IPS-NIHi11 (cell line): ENCODE results near the gene GLYATL2.

ENCODE experiments used
- DNase-seq: peaks from one replicate; pipeline ENCODE4 v3.0.0; 2012; ENCODE audit warnings: mixed read lengths, low spot score

Gene GLYATL2, protein sequence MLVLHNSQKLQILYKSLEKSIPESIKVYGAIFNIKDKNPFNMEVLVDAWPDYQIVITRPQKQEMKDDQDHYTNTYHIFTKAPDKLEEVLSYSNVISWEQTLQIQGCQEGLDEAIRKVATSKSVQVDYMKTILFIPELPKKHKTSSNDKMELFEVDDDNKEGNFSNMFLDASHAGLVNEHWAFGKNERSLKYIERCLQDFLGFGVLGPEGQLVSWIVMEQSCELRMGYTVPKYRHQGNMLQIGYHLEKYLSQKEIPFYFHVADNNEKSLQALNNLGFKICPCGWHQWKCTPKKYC

GRCh38 chr11:58844361-58845005, at the start of gene GLYATL2:
Gene GLYATL2, minus strand, starts transcription at chr11:58844704. Its CDS starts 5,092 bp downstream, at chr11:58839612.
- no peak for DNase-seq

DNA sequence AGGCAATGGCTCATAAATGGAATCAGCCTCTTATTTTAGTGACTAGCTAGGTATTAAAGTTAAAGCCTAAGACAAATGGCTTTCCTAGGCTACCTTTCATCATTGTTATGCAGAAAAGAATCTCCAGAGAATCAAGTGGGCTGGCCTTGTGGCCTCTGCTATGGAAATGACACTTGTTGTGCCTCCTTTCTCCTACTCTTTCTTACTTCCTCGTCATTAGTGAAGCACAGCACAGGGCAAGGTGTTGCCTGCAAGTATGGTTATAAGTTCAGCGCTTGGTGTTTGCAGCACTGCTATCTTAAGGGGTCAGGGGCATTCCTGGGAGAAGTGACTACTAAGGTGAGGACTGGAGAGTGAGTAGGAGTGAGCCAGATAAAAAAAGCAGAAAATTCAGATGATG, 49.4 kb upstream of the GLYATL2 start:
- no peak for DNase-seq

DNA sequence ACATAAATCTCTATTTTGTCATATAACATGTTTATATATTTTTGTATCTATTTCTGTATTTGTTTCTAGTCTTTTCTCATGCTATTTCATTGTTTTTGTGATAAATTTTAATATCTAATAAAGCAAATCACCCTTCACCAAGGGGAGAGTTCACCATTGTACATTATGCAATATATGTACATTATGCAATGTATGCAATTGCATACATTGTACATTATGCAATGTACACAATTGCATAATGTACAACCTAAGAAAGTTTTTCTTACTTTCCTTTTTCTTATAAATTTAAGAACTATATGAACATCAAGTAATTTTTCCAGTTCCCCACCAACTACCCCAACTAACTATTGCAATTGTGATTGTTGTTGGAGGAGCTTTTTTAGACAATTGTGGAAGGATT, 44.1 kb upstream of the GLYATL2 start:
- no peak for DNase-seq

DNA sequence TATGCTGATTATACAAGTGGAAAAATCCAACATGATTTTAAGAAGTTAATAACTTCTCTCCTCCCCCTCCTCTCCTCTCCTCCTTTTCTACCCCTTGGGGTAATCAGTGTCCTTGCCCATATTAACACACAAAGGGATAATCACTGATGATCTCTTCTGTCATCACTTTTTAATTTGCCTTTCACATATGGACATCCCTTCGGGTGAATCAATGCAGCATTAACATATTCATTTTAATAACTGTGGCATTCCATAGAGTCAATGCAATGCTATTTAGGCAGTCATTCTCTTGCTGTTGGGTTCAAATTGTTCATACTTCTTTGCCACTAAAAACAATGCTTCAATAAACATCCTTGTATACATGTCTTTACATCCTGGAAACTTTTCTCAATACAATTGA, 42.9 kb upstream of the GLYATL2 start:
- DNase-seq = no peak

DNA sequence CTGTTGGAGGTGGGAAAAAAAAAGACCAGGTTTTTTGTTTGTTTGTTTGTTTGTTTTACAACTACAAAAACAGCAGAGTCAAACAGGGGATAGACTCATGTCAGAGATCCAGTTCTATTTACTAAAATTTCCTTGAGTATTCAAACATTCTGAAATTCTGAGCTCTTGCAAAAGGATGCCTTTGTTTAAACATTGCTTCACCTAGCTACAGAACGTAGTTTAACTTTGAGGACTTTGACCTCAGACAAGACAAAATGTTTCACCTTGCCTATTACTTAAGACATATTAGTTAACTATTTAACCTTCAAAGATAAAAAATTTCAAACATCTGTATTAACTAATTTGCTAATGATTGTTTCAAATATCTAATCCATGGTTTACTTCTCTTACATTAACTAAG, 36.1 kb upstream of the GLYATL2 start:
- no peak for DNase-seq

DNA sequence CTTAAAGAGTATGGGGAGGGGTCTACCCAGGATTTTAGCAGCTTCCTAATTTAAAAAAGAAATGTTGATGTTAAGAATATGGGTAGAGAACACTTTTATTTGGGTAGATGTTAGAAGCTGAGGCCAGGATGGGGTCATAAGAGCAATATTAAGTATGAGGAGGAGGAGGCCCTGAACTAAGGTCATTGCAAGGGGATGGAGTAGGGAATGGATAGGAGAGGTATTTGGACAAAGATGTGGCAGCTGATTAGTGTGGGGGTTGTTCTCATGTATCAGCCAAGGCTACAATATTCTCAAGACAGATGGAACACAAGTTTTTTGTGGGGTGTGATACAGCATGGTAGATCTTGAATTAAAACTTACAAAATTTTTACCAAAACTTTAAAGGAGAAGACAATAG, 35.7 kb upstream of the GLYATL2 start:
- no peak for DNase-seq

GRCh38 chr11:58867556-58867955, 23.1 kb upstream of the GLYATL2 start:
- DNase-seq = no peak

DNA sequence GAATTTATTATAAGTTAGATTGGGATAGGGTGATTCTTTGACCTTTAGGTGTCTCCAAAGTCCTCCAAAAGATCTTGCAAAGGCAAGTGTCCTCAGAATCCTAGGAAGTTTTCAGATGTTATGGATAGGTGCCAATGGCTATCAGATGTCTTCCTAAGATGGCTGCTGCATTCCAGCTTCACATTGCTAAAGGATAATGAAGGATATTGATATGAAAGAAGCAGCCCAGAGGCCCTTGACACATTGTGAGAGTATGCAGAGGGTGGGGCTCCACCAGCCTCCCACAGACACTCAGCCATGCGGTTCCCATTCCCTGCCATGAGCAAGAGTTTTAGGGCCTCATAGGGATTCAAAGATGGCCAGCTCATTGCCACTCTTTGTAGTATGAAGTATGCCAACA, 22.3 kb upstream of the GLYATL2 start:
- DNase-seq = no peak

DNA sequence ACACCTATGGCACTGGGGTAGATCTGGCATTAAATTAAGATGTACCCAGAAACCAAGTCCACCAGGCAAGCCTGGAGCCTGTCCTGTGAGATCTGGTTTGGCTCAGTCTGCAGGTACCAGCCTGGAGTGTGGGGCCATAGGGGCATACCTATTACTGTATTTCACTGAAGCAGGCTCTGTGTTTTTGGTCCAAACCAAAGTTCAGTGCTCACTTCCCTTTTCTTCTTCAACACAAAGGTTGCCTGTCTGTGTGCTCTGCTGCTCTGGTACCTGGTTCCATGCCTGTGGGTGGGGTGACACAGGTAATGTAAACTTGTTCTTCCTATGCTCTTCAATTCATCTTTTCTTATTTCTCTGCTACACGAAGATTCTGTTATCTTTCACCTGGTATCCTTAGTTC, 19.8 kb upstream of the GLYATL2 start:
- no peak for DNase-seq

GRCh38 chr11:58863697-58864096, 19.2 kb upstream of the GLYATL2 start:
- no peak for DNase-seq

GRCh38 chr11:58861533-58861932, 17.0 kb upstream of the GLYATL2 start:
- DNase-seq = no peak

GRCh38 chr11:58856806-58857205, 12.3 kb upstream of the GLYATL2 start:
- DNase-seq = no peak

DNA sequence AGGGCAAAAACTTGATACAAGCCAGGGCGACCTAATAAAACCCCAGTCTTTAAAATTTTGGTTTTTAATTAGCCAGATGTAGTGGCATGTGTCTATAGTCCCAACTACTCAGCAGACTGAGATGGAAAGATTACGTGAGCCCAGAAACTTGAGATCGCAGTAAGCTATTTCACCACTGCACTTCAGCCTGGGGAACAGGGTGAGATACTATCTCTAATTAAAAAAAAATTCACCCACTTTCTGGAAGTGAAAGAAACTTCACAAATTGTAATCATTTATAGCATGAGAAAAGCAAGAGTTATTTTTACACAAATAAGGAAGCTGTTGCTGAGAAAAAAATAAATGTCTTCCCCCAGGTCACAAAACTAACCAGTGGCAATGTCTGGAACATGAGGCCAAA, 882 bp upstream of the GLYATL2 start:
- no peak for DNase-seq

DNA sequence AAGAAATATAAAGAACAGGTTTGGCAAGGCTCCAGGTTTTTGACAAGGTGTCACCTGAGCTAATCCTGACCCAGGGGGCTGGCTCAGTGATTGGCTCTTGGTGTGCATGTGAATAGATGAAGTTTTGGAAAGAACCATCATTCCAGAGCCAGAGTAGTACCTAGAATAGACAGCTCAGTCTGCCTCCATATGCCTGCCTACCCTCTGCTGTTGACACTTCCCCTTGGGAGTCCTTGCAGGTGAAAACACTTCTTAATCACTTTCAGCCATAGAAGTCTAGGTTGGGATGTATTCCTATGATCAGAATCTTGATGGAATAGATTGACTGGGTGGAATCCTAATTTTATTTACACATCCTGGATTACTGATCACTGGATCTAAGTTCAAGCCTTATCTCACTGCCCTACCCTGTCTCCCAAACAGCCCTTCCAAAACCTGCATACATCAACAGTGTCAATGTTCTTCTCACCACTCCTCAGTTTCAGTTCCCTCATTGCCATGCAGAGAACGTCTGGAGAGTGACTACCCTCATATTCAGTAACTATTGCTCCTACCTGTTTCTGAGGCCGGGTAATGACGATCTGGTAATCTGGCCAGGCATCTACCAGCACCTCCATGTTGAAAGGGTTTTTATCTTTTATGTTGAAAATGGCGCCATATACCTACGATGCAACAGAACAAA, 6.7 kb downstream of the GLYATL2 start:
- DNase-seq = no peak

GRCh38 chr11:58832056-58832645, 12.4 kb downstream of the GLYATL2 start:
- no peak for DNase-seq

DNA sequence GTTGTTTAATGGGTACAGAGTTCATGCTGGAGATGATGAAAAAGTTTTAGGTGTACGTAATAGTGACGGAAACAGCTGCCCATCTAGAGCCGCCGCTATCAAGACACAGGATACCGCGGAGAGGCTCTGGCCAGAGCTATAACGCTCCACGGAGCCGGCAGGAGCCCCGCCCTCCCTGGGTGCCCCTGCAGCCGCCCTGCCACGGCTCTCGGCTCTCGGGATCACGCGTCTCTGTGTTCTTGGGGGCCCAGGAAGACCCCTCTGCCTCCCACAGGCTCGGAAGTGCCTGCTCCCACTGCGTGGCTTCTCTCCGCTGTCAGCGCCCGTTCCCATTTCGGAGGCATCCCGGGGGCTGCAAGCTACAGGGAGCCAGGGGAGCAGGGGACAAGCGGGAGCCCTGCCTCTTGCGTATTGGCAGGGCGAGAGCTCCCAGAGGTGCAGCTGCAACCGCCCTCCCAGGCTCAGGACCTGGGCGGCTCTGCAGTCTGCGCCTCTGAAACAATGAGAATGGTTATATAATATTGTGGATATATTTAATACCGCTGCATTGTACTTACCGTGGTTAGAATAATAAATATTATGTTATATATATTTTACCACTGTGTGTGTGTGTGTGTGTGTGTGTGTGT, 13.7 kb downstream of the GLYATL2 start:
- no peak for DNase-seq

DNA sequence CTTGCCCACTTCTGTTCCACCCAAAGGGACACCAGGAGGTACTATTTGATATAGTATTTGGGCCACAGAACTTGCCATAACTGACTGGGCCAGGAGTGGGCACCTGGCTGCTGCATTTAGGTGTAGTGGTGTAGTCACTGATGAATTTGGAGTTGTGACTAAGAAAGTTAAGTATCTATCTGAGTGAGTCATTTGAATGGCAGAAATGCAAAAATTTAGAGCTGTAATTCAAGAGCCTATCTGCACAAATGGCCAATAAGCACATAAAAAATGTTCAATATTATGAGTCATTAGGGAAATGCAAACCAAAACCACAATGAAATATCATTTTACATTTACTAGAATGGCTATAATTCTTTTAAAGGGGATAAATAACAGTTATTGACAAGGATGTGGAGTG, 14.7 kb downstream of the GLYATL2 start:
- DNase-seq = no peak

GRCh38 chr11:58813693-58814092, 30.8 kb downstream of the GLYATL2 start:
- no peak for DNase-seq

DNA sequence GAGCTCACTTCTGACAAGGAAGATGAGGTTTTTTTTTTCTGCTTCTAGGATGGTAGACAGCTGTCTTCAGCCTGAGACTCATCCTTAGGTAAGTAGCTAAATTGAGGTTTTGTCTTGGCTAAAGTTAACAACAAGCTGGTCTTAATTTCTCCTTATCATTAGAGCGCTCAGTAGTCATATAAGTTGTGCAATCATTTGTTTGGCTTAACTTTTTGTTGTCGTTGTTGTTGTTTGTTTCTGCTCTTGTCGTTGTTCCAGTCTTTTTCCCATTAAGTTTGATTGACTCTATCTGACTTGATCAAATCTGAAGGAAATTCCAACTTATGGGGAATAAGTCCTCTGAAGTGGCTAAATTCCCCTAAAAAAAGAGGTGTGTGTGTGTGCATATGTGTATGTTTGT, 33.0 kb downstream of the GLYATL2 start:
- no peak for DNase-seq

DNA sequence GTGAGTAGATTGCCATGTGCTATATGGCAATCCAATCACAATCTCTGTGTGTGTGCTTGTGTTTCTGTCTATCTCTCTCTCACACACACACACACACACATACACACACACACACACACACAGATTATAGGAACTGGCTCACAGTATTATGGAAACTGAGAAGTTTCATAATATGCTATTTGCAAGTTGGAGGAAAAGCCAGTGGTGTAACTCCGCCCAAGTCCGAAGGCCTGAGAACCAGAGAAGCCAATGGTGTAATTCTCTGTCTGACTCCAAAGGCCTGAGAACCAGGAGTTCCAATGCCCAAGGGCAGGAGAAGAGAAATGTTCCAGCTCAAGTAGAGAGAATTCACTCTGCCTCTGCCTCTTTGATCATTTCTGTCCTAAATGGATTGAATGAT, 37.2 kb downstream of the GLYATL2 start:
- DNase-seq = no peak

- no peak for DNase-seq
Measured at GRCh38 chr11:58805065-58805464, 39.4 kb downstream of the GLYATL2 start.

DNA sequence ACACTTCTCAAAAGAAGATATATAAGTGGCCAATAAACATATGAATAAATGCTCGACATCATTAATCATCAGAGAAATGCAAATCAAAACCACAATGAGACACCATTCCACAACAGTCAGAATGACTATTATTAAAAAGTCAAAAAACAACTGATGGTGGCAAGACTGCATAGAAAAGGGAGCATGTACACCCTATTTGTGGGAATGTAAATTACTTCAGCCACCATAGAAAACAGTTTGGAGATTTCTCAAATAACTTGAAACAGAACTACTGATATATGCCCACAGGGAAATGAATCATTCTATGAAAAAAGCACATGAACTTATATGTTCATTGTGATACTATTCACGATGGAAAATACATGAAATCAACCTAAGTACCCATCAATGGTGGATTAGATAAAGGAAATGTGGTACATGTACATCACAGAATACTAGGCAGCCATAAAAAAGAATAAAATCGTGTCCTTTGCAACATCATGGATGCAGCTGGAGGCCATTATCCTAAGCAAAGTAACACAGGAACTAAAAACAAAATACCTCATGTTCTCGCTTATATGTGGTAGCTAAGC, 42.4 kb downstream of the GLYATL2 start:
- DNase-seq = no peak
